Measurements from ENCODE around the gene DHRS7C. TPM values are rescaled to one million over a fixed set of nuclear protein-coding genes. Genes with fewer than 3 reads are reported as not detected.
A peak's percentile ranks its signal among the peaks of the same experiment; 100 is the strongest.

Gene DHRS7C, protein sequence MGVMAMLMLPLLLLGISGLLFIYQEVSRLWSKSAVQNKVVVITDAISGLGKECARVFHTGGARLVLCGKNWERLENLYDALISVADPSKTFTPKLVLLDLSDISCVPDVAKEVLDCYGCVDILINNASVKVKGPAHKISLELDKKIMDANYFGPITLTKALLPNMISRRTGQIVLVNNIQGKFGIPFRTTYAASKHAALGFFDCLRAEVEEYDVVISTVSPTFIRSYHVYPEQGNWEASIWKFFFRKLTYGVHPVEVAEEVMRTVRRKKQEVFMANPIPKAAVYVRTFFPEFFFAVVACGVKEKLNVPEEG
- not detected for total RNA-seq

DNA sequence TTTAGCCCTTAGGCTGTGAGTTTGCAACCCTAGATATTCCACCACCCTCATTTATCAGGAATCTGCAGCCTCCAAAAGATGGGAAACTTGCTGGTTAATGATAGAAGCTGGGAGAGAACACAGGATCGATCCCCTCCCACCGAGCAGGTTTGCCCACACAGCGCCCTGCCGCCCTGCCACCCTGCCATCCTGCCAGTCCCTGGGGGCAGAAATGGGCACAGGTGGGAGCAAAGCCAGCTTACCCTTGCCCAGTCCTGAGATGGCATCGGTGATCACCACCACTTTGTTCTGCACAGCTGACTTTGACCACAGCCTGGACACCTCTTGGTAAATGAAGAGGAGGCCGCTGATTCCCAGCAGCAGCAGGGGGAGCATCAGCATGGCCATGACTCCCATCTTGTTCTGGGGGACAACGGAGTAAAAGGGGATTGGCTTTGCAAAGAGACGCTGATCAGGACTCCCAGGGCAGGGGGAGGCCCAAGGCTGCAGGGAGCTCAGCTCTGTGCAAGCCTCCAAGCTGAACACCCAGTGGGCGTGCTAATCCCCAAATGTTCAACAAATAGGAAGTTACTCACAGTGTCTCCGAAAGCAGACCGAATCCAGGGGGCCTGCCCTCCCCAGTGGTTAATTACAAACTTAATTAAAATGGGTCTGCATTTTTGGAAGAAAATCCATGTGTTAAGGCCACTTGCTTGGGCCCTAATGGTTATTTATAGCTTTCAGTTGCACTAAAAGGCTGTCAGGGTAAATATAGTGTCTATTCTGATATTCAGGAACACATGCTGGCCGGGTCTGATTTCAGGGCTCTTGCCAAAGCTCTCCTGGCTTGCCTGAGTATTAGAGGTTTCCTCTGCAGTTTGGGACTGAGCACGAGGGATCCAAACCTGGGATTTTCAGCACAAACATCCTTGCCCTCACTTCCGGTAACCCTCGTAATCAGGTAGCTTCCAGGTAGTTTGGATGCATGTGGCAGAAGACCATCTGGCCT lies at the start of gene DHRS7C:
DHRS7C (minus strand) TSS at position 704 of the 988 bp plus-strand sequence; CDS start at position 396, 308 bp downstream.
- H3K36me3 ChIP-seq: no peaks in the 10 kb centered on the region
- H3K4me3 ChIP-seq (replicated peaks in 1 of 3): no peak within 1 kb of the TSS
- WGBS, 2 donors: 68 to 70% methylated on average over 14 to 15 of the region's 15 CpGs
- DNase-seq: no peak
- intact Hi-C loops (cut with DNase I): no loop called here
- no peaks in the 10 kb centered on the region for H3K9me3 ChIP-seq
- TF ChIP-seq, protein P1, sequence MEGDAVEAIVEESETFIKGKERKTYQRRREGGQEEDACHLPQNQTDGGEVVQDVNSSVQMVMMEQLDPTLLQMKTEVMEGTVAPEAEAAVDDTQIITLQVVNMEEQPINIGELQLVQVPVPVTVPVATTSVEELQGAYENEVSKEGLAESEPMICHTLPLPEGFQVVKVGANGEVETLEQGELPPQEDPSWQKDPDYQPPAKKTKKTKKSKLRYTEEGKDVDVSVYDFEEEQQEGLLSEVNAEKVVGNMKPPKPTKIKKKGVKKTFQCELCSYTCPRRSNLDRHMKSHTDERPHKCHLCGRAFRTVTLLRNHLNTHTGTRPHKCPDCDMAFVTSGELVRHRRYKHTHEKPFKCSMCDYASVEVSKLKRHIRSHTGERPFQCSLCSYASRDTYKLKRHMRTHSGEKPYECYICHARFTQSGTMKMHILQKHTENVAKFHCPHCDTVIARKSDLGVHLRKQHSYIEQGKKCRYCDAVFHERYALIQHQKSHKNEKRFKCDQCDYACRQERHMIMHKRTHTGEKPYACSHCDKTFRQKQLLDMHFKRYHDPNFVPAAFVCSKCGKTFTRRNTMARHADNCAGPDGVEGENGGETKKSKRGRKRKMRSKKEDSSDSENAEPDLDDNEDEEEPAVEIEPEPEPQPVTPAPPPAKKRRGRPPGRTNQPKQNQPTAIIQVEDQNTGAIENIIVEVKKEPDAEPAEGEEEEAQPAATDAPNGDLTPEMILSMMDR (IDR thresholded peaks at IDR 0.05): no peak
- TF ChIP-seq POLR2A (IDR thresholded peaks at IDR 0.05): no peak
- no peak within 1 kb of the TSS for H3K27ac ChIP-seq
- H3K4me1 ChIP-seq: no peaks in the 10 kb centered on the region
- no peaks in the 10 kb centered on the region for H3K27me3 ChIP-seq

DNA sequence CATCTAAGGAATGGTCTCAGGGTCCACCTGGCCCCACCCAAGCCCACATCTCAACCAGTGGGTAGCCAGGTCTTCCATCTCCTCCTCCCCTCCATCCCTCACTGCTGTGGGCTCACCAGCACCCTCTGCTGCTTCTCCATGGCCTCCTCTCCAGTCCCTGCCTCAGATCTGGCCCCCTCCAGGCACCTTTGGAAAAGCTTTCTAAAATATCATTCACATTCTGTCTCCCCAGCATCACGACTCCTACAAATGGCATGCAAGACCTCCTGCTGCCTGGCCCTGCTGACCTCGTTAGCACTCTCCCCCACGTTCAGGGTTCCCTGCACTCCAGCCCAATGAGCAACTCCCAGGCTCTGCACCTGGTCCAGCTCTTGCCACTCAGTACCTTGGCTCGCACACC lies 48.0 kb upstream of the DHRS7C start:
- Histone ChIP-seq H3K4me1 (no peaks in the 10 kb centered on the region), H3K27me3 (no peaks in the 10 kb centered on the region), H3K4me3 (replicated peaks in 1 of 3) (no peak overlapping the region), H3K9me3 (no peaks in the 10 kb centered on the region), H3K27ac (no peak overlapping the region), H3K36me3 (no peaks in the 10 kb centered on the region)
- TF ChIP-seq, protein P1 (IDR thresholded peaks at IDR 0.05): no peak
- TF ChIP-seq POLR2A (IDR thresholded peaks at IDR 0.05): no peak
- no peak for DNase-seq
- WGBS, 2 donors: 56 to 63% methylated on average over 4 of the region's 4 CpGs
- intact Hi-C loops (cut with DNase I): no loop called here

DNA sequence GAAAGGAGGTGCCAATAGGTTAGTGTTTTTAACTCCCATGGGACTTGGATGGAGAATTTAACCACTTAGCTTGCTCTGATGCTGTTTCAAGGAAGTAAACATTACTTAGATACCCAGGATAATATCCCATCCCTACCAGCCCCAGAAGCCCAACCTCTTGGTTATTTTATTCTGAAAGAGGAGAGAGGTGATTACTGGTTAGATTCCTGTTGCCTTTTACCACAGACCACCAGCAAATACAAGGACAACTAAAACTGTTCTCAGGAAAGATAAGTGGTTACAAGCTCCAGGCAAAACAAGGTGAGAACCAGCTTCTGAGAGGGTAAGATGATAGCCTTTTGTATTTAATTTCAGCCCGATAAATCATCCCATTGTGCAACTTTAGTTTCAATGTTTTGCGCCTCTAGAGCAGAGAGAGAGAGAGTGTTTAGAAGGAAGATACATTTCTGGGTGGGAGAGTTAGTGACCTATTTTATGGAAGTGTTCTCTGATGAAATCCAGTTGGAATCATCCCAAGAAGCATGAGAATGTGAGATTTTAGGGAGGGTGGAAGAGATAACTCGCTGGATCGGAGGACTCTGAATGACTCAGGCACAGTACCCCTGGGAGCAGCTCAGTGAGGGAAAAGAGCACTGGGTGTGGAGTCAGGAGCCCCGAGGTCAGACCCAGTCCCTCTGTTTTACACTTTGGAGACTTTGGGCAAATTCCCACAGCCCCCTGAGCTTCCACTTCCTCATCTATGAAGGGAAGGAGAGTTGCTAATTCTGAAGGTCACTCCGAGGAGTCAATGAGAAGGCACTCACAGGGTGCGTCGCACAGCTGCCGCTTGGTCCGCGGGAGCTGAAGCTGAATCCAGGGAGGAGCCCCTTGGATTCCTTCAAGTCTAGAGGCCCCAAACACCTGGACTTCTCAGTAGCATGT lies 46.4 kb upstream of the DHRS7C start:
- 55 to 67% methylated on average over 11 of the region's 11 CpGs for WGBS, 2 donors
- no peaks in the 10 kb centered on the region for H3K36me3 ChIP-seq
- no peak overlapping the region for H3K4me3 ChIP-seq (replicated peaks in 1 of 3)
- intact Hi-C loops (cut with DNase I): no loop called here
- no peaks in the 10 kb centered on the region for H3K4me1 ChIP-seq
- no peaks in the 10 kb centered on the region for H3K9me3 ChIP-seq
- no peaks in the 10 kb centered on the region for H3K27me3 ChIP-seq
- TF ChIP-seq, protein P1 (IDR thresholded peaks at IDR 0.05): no peak
- TF ChIP-seq POLR2A (IDR thresholded peaks at IDR 0.05): no peak
- no peak overlapping the region for H3K27ac ChIP-seq
- DNase-seq: peak; percentile 12 to 19

DNA sequence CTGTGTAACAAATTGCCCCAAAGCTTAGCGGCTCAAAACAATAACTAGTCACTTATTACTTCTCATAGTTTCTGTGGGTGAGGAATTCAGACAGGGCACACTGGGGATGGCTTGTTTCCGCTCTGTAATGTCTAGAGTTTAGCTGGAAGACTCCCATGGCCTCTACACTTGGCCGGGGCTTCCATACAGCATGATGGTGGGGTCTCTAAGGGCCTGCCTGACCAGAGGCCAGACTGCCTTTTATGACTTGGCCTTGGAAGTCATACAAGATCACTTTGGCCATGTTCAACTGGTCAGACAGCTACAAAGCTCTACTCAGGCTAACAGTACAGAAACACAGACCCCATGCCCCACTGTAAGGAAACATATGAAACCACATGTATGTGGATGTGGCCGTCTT lies 42.5 kb upstream of the DHRS7C start:
- H3K9me3 ChIP-seq: no peaks in the 10 kb centered on the region
- intact Hi-C loops (cut with DNase I): no loop called here
- WGBS, 2 donors: 89 to 92% methylated on average over 4 of the region's 4 CpGs
- H3K4me1 ChIP-seq: no peaks in the 10 kb centered on the region
- no peak overlapping the region for H3K27ac ChIP-seq
- no peaks in the 10 kb centered on the region for H3K27me3 ChIP-seq
- H3K4me3 ChIP-seq (replicated peaks in 1 of 3): no peak overlapping the region
- H3K36me3 ChIP-seq: no peaks in the 10 kb centered on the region
- no peak for TF ChIP-seq POLR2A (IDR thresholded peaks at IDR 0.05)
- TF ChIP-seq, protein P1 (IDR thresholded peaks at IDR 0.05): no peak
- no peak for DNase-seq

All from thyroid gland (tissue), 4 donors.